OCI-LY1 (cell line): ENCODE results near the gene ECPAS.

Experiments used
- CTCF ChIP-seq: fragments of 200-600 bp; sonication (generic), shearing (Covaris generic); IDR thresholded peaks from 2 replicates; pipeline ENCODE4 v1.5.1; 2017; ENCODE audit warnings: mild to moderate bottlenecking, antibody characterized with exemption, low read length, moderate library complexity, mixed read lengths
- EZH2 ChIP-seq: fragments of 200-600 bp; sonication (generic), shearing (Covaris generic); IDR thresholded peaks from 2 replicates; pipeline ENCODE4 v1.8.0; 2017; ENCODE audit warnings: borderline replicate concordance, mixed run types, mild to moderate bottlenecking, antibody characterized with exemption, low read length, moderate library complexity, mixed read lengths

GRCh38 chr9:111438541-111439235 is 45.5 kb downstream of the ECPAS start:
- TF ChIP-seq EZH2 (no peak), CTCF (no peak)
